HepG2 (cell line): ENCODE measurements around the gene PTPRE. TPM values are rescaled to one million over a fixed set of nuclear protein-coding genes. Genes with fewer than 3 reads are reported as not detected.

Experiments used
- ATAC-seq: fragments of 200-7000 bp; cut with Tn5 transposase; 3 replicates; pipeline ENCODE4 v1.9.1; 2020; ENCODE audit warnings: mild to moderate bottlenecking, moderate library complexity
- BruUV-seq: library from RNA; stranded (reverse); fragments of 400-500 nt; replicated peaks from 2 replicates; lab custom pipeline; 2021; lab: Mats Ljungman, UMichigan
- CTCF ChIA-PET: fragments of 300-600 bp; formaldehyde crosslinking; extraction: SDS; loops from one replicate; lab custom pipeline; 2021; ENCODE audit warnings: low total read pairs, inconsistent platforms, low intra/inter-chr PET ratio; lab: Yijun Ruan, JAX
- POLR2A ChIA-PET: fragments of 350-600 bp; sonication (Branson Sonifier 250); formaldehyde crosslinking; loops from one replicate; lab custom pipeline; 2020; ENCODE audit warnings: antibody characterized with exemption, inconsistent platforms; lab: Yijun Ruan, JAX
- DNase-seq: peaks from one replicate; pipeline ENCODE4 v3.0.0-alpha.2; 2015; ENCODE audit warnings: low spot score
- FAIRE-seq: peaks from 3 replicates; lab custom pipeline; 2011; peaks lifted over from hg19 to GRCh38; lab: Jason Lieb, UNC
- H2AFZ ChIP-seq: one replicate; pipeline ENCODE4 v1.6.1; 2011; ENCODE audit warnings: low read length, inconsistent platforms
- H3K27ac ChIP-seq: fragments of 300-600 bp; 3 replicates; pipeline ENCODE4 v1.8.0; 2011; ENCODE audit warnings: mixed run types, mild to moderate bottlenecking, mixed read lengths, low read length, inconsistent platforms; ENCODE audit not compliant: insufficient read depth; ENCODE audit errors: extremely low read length
- H3K27me3 ChIP-seq, 2 experiments: fragments of 200-600 bp in 1 of 2; 2 replicates in 1 of 2; 3 replicates in 1 of 2; pipeline versions ENCODE4 v1.6.0 to v1.8.0; 2011; ENCODE audit warnings: low read length in 2 of 2, mild to moderate bottlenecking in 2 of 2, moderate library complexity in 2 of 2, inconsistent platforms in 1 of 2; ENCODE audit not compliant: insufficient read depth in 2 of 2, control insufficient read depth in 1 of 2
- H3K36me3 ChIP-seq, 2 experiments: fragments of 200-600 bp in 1 of 2; replicated peaks in 1 of 2; 2 replicates in 1 of 2; 3 replicates in 1 of 2; pipeline versions ENCODE4 v1.5.1 to v1.8.0; 2011; ENCODE audit warnings: low read length in 2 of 2, inconsistent platforms in 1 of 2; ENCODE audit not compliant: insufficient read depth in 2 of 2, control insufficient read depth in 1 of 2
- H3K4me1 ChIP-seq: 2 replicates; pipeline ENCODE4 v1.5.1; 2012; ENCODE audit warnings: low read length, inconsistent platforms; ENCODE audit not compliant: insufficient read depth
- H3K4me2 ChIP-seq: 2 replicates; pipeline ENCODE4 v1.6.0; 2011; ENCODE audit warnings: low read depth, low read length, inconsistent platforms
- H3K4me3 ChIP-seq, 3 experiments: fragments of 200-600 bp in 1 of 3; sonication (generic), shearing (Covaris generic) in 1 of 3; replicated peaks in 1 of 3; 2 replicates each; pipeline ENCODE4 v1.5.1; 2011 to 2016; ENCODE audit warnings: low read length in 3 of 3, inconsistent platforms in 2 of 3, low read depth in 2 of 3, mild to moderate bottlenecking in 2 of 3, control low read depth in 1 of 3, mixed read lengths in 1 of 3; ENCODE audit not compliant: insufficient read depth in 1 of 3
- H3K79me2 ChIP-seq: one replicate; pipeline ENCODE4 v1.6.1; 2011; ENCODE audit warnings: low read length, inconsistent platforms; ENCODE audit not compliant: insufficient read depth
- H3K9ac ChIP-seq: 2 replicates; pipeline ENCODE4 v1.6.0; 2011; ENCODE audit warnings: mild to moderate bottlenecking, low read depth, low read length, inconsistent platforms; ENCODE audit not compliant: insufficient read depth
- H3K9me3 ChIP-seq: 2 replicates; pipeline ENCODE4 v1.5.1; 2012; ENCODE audit warnings: mild to moderate bottlenecking, low read length
- H4K20me1 ChIP-seq: 2 replicates; pipeline ENCODE4 v1.6.0; 2011; ENCODE audit warnings: inconsistent platforms, mild to moderate bottlenecking, low read length, moderate library complexity; ENCODE audit not compliant: insufficient read depth
- HNF4A ChIP-seq: sonication (generic); formaldehyde crosslinking; IDR thresholded peaks from 2 replicates; pipeline ENCODE4 v1.4.0; 2020; ENCODE audit warnings: missing genetic modification reagents
- MTERF4 ChIP-seq: sonication (generic); formaldehyde crosslinking; IDR thresholded peaks from 2 replicates; pipeline ENCODE4 v1.8.0; 2023; ENCODE audit warnings: mild to moderate bottlenecking, missing genetic modification reagents
- PAXIP1 ChIP-seq: sonication (generic); formaldehyde crosslinking; conservative IDR thresholded peaks from 2 replicates; pipeline ENCODE4 v1.4.0; 2020; ENCODE audit warnings: mild to moderate bottlenecking, missing genetic modification reagents, moderate library complexity
- SALL1 ChIP-seq: sonication (generic); formaldehyde crosslinking; IDR thresholded peaks from 2 replicates; pipeline ENCODE4 v1.8.0; 2022; ENCODE audit warnings: mild to moderate bottlenecking, missing genetic modification reagents
- SP5 ChIP-seq: IDR thresholded peaks from 2 replicates; pipeline ENCODE4 v1.6.1; 2016; ENCODE audit warnings: low read depth, borderline replicate concordance
- ZBTB8A ChIP-seq: sonication (generic); formaldehyde crosslinking; IDR thresholded peaks from 2 replicates; pipeline ENCODE4 v1.4.0; 2020; ENCODE audit warnings: mild to moderate bottlenecking, low read depth, missing genetic modification reagents, borderline replicate concordance
- WGBS: methylation state at CpG from one replicate; pipeline ENCODE4 v1.1.6; 2017; ENCODE audit warnings: low lambda C conversion rate; 5-methylcytosine and 5-hydroxymethylcytosine counted together
- in situ Hi-C: cut with HindIII; loops from 2 replicates; pipeline ENCODE4 v1.10.0; 2017; ENCODE audit warnings: low pct_unique_long_range_greater_than_20kb; ENCODE audit not compliant: extremely low pct_ligation_motif_present
- intact Hi-C: fragments of 100-400 bp; cut with micrococcal nuclease; formaldehyde crosslinking; loops from one replicate; pipeline ENCODE4 v1.10.0; 2022; ENCODE audit not compliant: unreplicated experiment
- polyA plus RNA-seq, 8 experiments: library from polyadenylated mRNA; depleted of rRNA in 3 of 8; stranded (reverse) in 7 of 8; unstranded in 1 of 8; fragments of >200 nt; fragmentation: Illumina TruSeq in 4 of 8; extraction: Trizol in 4 of 8; gene quantifications; 2 replicates each; pipeline versions ENCODE4 v1.2.1 to v1.2.3, GENCODE V29; 2011 to 2016; ENCODE audit warnings: low read depth in 4 of 8, missing spikeins in 1 of 8, mixed read lengths in 1 of 8; ENCODE audit not compliant: insufficient read depth in 1 of 8
- total RNA-seq, 5 experiments: library from RNA; depleted of rRNA; stranded (reverse); fragments of >200 nt; fragmentation: Illumina TruSeq; extraction: Trizol; gene quantifications; 2 replicates each; pipeline ENCODE4 v1.2.3, GENCODE V29; 2016; ENCODE audit warnings: low read depth in 1 of 5
- TF ChIP-seq, protein P1 (sequence below): sonication (generic); formaldehyde crosslinking; IDR thresholded peaks from 2 replicates; pipeline ENCODE4 v1.5.1; 2020; ENCODE audit warnings: mild to moderate bottlenecking, missing genetic modification reagents, moderate library complexity

PTPRE gene
- total and polyA plus RNA-seq, 2 of the 13 experiments (the other 11 are each of a cell fraction or from before 2014, with no cell fraction given), result 0.01 to 0.02 TPM

GRCh38 chr10:128086003-128086863, 179.3 kb downstream of the PTPRE start:
- H3K36me3 ChIP-seq, result no peaks in the 10 kb centered on the region
- DNase-seq (no peak), FAIRE-seq (no peak), ATAC-seq (peak; percentile 82)
- peaks cover 16% of the 10 kb centered on the region for H3K4me1 ChIP-seq
- no TSS peak for BruUV-seq
- in situ Hi-C loops, result loop anchor here (25.0 kb wide), 1 partner anchor 451 kb away; no protein-coding TSS in a partner anchor
- H3K27ac ChIP-seq, result no peak overlapping the region
- peaks cover 0 to 14% of the 10 kb centered on the region in 2 experiments; a peak in 2 of 5 replicates for H3K27me3 ChIP-seq
- no peaks in the 10 kb centered on the region for H4K20me1 ChIP-seq
- no peak overlapping the region for H3K9ac ChIP-seq
- H3K79me2 ChIP-seq, result no peaks in the 10 kb centered on the region
- H2AFZ ChIP-seq, result no peak overlapping the region
- H3K4me2 ChIP-seq, result peak overlapping the region; percentile 47; the same call in 1 of the 2 replicates
- intact Hi-C loops, result no loop called here
- no peaks in the 10 kb centered on the region for H3K9me3 ChIP-seq
- H3K4me3 ChIP-seq, result no peak overlapping the region; a peak in 1 of 6 replicates
- peak; percentile 57 for TF ChIP-seq HNF4A (CRISPR knock-in tag)
- no peak for TF ChIP-seq MTERF4
- TF ChIP-seq SALL1 (CRISPR knock-in tag), result peak; percentile 22; the same call in 1 of the 2 replicates
- TF ChIP-seq, protein P1, sequence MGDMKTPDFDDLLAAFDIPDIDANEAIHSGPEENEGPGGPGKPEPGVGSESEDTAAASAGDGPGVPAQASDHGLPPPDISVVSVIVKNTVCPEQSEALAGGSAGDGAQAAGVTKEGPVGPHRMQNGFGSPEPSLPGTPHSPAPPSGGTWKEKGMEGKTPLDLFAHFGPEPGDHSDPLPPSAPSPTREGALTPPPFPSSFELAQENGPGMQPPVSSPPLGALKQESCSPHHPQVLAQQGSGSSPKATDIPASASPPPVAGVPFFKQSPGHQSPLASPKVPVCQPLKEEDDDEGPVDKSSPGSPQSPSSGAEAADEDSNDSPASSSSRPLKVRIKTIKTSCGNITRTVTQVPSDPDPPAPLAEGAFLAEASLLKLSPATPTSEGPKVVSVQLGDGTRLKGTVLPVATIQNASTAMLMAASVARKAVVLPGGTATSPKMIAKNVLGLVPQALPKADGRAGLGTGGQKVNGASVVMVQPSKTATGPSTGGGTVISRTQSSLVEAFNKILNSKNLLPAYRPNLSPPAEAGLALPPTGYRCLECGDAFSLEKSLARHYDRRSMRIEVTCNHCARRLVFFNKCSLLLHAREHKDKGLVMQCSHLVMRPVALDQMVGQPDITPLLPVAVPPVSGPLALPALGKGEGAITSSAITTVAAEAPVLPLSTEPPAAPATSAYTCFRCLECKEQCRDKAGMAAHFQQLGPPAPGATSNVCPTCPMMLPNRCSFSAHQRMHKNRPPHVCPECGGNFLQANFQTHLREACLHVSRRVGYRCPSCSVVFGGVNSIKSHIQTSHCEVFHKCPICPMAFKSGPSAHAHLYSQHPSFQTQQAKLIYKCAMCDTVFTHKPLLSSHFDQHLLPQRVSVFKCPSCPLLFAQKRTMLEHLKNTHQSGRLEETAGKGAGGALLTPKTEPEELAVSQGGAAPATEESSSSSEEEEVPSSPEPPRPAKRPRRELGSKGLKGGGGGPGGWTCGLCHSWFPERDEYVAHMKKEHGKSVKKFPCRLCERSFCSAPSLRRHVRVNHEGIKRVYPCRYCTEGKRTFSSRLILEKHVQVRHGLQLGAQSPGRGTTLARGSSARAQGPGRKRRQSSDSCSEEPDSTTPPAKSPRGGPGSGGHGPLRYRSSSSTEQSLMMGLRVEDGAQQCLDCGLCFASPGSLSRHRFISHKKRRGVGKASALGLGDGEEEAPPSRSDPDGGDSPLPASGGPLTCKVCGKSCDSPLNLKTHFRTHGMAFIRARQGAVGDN (CRISPR knock-in tag), result peak; percentile 33; the same call in 1 of the 2 replicates
- no peak for TF ChIP-seq ZBTB8A (CRISPR knock-in tag)
- peak; percentile 76 for TF ChIP-seq SP5 (CRISPR knock-in tag)
- TF ChIP-seq PAXIP1 (CRISPR knock-in tag), result 0 out of 2 replicates have a peak, but pooled peaks have one; percentile 15
- WGBS, result 0% methylated on average over 1 of the region's 10 CpGs
- POLR2A ChIA-PET, result no interaction called here
- CTCF ChIA-PET, result no interaction called here
